NCI-H748 (cell line): ENCODE results near the gene AGAP3.

ENCODE experiments used
- DNase-seq: peaks from one replicate; lab custom pipeline; 2025; ENCODE audit not compliant: unreplicated experiment; lab: John Stamatoyannopoulos, UW

The AGAP3 gene

GRCh38 chr7:151057989-151058780 lies 28.1 kb upstream of the AGAP3 start:
- peak; percentile 100 for DNase-seq

- peak; percentile 42 for DNase-seq
Measured at GRCh38 chr7:151058781-151059366, 27.4 kb upstream of the AGAP3 start.

GRCh38 chr7:151059367-151060112 lies 26.7 kb upstream of the AGAP3 start, which contains the start of gene SLC4A2:
TSS of gene SLC4A2 (plus strand) at chr7:151059589. CDS start at chr7:151061988, 2,399 bp downstream.
- peak; percentile 84 for DNase-seq

- DNase-seq, result no peak
Measured at GRCh38 chr7:151060113-151060415, 26.2 kb upstream of the AGAP3 start.

- peak; percentile 25 for DNase-seq
Measured at GRCh38 chr7:151060416-151061212, 25.7 kb upstream of the AGAP3 start.

GRCh38 chr7:151061213-151062110 lies 24.8 kb upstream of the AGAP3 start:
- DNase-seq, result no peak

- no peak for DNase-seq
Measured at GRCh38 chr7:151062111-151062398, 24.2 kb upstream of the AGAP3 start.

GRCh38 chr7:151062399-151063211 lies 23.7 kb upstream of the AGAP3 start:
- DNase-seq, result peak; percentile 35

- no peak for DNase-seq
Measured at GRCh38 chr7:151063212-151063561, 23.1 kb upstream of the AGAP3 start.

- no peak for DNase-seq
Measured at GRCh38 chr7:151064454-151064853, 21.8 kb upstream of the AGAP3 start.

GRCh38 chr7:151064993-151065392 lies 21.3 kb upstream of the AGAP3 start:
- no peak for DNase-seq

- no peak for DNase-seq
Measured at GRCh38 chr7:151065516-151065915, 20.8 kb upstream of the AGAP3 start.

- no peak for DNase-seq
Measured at GRCh38 chr7:151066273-151066974, 19.9 kb upstream of the AGAP3 start.

GRCh38 chr7:151068069-151068773 lies 18.1 kb upstream of the AGAP3 start:
- DNase-seq, result no peak

- no peak for DNase-seq
Measured at GRCh38 chr7:151069841-151070573, 16.3 kb upstream of the AGAP3 start.

- DNase-seq, result no peak
Measured at GRCh38 chr7:151070574-151070960, 15.7 kb upstream of the AGAP3 start.

- no peak for DNase-seq
Measured at GRCh38 chr7:151071032-151071866, 15.0 kb upstream of the AGAP3 start.
